ENCODE results near the gene SOCS6. TPM values are rescaled to one million over a fixed set of nuclear protein-coding genes. Genes with fewer than 3 reads are reported as not detected.

The SOCS6 gene
- total and polyA plus RNA-seq, 2 donors (not counting 3 experiments of a cell fraction or from before 2014, with no cell fraction given) = 8.6 to 15.0 TPM

GRCh38 chr18:70335892-70336726 is 47.3 kb downstream of the SOCS6 start:
- no peaks in the 10 kb centered on the region for H3K9me1 ChIP-seq (replicated peaks; ENCODE audit: control insufficient read depth, extremely low read depth, insufficient read depth, low read length)
- CTCF ChIA-PET = interaction anchor here (1.3 to 1.6 kb wide), 2 partner anchors 86 to 97 kb away, joined by 3 to 9 read pairs; no protein-coding TSS in a partner anchor

More at GRCh38 chr18:70335892-70336726, 47.3 kb downstream of the SOCS6 start:
- DNase-seq (ENCODE audit: low read depth, low spot score) = no peak
- dilution Hi-C loops (cut with MboI; ENCODE audit: extremely low pct_ligation_motif_present, low sequenced_read_pairs) (no loop called here), intact Hi-C loops (cut with micrococcal nuclease) (loop anchor here (5.0 kb wide), 1 partner anchor 86 kb away; no protein-coding TSS in a partner anchor)
- Histone ChIP-seq H4K20me1 (replicated peaks; ENCODE audit: control insufficient read depth, extremely low read depth, insufficient read depth, low read length) (no peaks in the 10 kb centered on the region), H3K36me3 (ENCODE audit: control insufficient read depth in 2 of 2, extremely low read depth in 1 of 2, insufficient read depth in 2 of 2, low read length in 2 of 2) (no peaks in the 10 kb centered on the region), H2AFZ (ENCODE audit: low read depth, low read length) (no peak overlapping the region), H3K9ac (replicated peaks; ENCODE audit: extremely low read depth, insufficient read depth, low read length) (no peak overlapping the region), H3K27ac (ENCODE audit: insufficient read depth, low read depth, low read length) (no peak overlapping the region), H3K4me3 (replicated peaks in 1 of 3; ENCODE audit: insufficient read depth in 1 of 3, low read depth in 1 of 3, low read length in 3 of 3) (no peak overlapping the region), H3K27me3 (ENCODE audit: control insufficient read depth in 2 of 2, insufficient read depth in 2 of 2, low read length in 2 of 2) (no peaks in the 10 kb centered on the region), H3K4me2 (ENCODE audit: insufficient read depth, low read length) (no peak overlapping the region), H3K4me1 (ENCODE audit: control insufficient read depth, extremely low read depth, insufficient read depth, low read length) (peaks cover 9% of the 10 kb centered on the region), H3K9me3 (replicated peaks; ENCODE audit: control insufficient read depth, insufficient read depth, low read length) (no peaks in the 10 kb centered on the region), H3K79me2 (ENCODE audit: control insufficient read depth, insufficient read depth, low read length) (no peaks in the 10 kb centered on the region)
- POLR2A ChIA-PET = interaction anchor here (0.6 kb wide), 1 partner anchor 27 kb away, joined by 4 read pairs; no protein-coding TSS in a partner anchor
- FAIRE-seq = no peak
- TF ChIP-seq MYC (IDR thresholded peaks at IDR 0.05; ENCODE audit: low read depth, low read length) (no peak), CTCF (IDR thresholded peaks at IDR 0.05; ENCODE audit: extremely low read depth in 1 of 2, insufficient read depth in 1 of 2, low read depth in 1 of 2, low read length in 2 of 2) (no peak), FOS (IDR thresholded peaks at IDR 0.05; ENCODE audit: borderline replicate concordance, insufficient read depth, low read length) (no peak), POLR2AphosphoS5 (IDR thresholded peaks at IDR 0.05; ENCODE audit: insufficient read depth, low read depth, low read length) (no peak), POLR2A (IDR thresholded peaks at IDR 0.05; ENCODE audit: low read depth, low read length) (no peak), GATA2 (IDR thresholded peaks at IDR 0.05; ENCODE audit: insufficient read depth, insufficient read length, low read depth, low read length) (no peak), JUN (IDR thresholded peaks at IDR 0.05; ENCODE audit: borderline replicate concordance, insufficient read depth, insufficient read length, low read depth) (no peak), EZH2 (IDR thresholded peaks at IDR 0.05; ENCODE audit: borderline replicate concordance, low read depth, low read length, severe bottlenecking) (no peak), MAX (IDR thresholded peaks at IDR 0.05; ENCODE audit: insufficient read depth, insufficient read length) (no peak)
- no TSS peak for BruUV-seq (replicated peaks)

Measured in endothelial cell of umbilical vein (primary cell).